Cortex of kidney (tissue), 1 donor: ENCODE measurements around the gene AMN1.
"Not testable (repeated sequence)": the region's sequence is repeated elsewhere in the genome, so short reads cannot be mapped to it uniquely, and the experiment has no call there.

Experiments
- DNase-seq: peaks from one replicate; lab custom pipeline; 2025; lab: John Stamatoyannopoulos, UW

AMN1 gene

DNA sequence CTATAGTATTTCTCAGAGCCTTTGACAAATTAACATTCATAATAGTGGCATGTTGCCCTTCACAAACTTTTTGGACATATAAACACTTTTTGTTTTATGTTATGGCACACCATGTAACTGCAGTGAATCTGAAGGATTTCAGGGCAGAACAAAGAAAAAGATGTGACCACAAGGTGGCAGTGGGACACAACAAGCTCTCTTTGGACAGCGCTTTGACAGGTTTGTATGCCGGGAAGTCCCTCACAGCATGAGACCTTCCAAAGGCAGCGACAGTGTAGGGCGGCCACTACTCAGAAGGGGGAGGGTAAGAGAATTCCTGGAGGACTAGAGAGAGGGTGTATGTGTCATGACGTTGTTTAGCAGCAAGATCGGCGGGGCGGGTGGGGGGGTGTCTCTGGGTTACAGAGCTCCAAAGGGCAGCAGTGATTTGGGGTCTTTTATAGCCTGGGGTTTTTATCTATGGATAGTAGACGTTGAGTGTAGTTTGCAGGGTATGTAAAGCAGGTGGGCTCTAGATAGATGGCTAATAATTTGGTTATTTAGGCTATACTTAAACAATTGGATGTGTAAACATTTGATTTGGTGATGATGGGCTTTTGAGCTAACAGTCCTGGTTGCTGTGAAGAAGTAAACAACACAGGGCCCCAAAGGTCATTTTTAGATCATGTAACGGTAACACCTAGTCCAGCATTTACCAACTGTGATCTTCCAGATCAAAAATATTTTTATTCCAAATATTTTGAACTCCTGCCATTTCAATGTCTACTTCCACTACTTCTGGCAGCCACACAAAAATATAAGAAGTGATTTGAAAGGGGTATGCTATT lies 46.5 kb downstream of the AMN1 start:
- no peak for DNase-seq

DNA sequence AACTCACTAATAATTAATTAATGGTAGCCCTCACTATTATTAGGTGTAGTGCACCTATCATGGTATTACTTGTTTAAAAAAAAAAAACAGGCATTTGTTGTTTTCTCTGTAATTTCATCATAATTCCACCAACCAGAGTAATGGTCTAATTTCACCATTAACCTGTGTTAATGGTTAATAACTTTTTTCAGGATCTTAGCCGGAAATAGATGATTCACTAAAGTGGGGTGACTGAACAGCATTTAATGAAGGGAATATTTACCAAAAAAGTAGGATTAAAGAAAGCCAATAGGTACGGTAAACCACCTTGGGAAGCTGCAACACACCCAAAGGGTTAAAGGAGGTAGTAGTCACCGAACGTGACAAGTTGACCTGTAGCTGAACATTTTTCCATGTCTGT lies 56.3 kb downstream of the AMN1 start:
- DNase-seq: no peak

DNA sequence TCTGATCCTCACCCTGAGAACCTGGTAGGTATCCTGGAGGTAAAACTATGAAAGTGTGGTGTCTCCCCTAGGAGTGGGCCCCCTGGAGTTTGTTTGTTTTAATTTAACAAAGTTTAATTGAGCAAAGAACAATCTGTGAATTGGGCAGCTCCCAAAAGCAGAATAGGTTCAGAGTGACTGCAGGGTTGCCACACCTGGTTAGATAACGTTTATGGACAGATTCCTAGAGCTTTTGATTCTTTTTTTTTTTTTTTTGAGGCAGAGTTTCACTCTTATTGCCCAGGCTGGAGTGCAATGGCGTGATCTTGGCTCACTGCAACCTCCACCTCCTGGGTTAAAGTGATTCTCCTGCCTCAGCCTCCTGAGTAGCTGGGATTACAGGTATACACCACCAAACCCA lies 59.2 kb downstream of the AMN1 start:
- not testable (repeated sequence) for DNase-seq

DNA sequence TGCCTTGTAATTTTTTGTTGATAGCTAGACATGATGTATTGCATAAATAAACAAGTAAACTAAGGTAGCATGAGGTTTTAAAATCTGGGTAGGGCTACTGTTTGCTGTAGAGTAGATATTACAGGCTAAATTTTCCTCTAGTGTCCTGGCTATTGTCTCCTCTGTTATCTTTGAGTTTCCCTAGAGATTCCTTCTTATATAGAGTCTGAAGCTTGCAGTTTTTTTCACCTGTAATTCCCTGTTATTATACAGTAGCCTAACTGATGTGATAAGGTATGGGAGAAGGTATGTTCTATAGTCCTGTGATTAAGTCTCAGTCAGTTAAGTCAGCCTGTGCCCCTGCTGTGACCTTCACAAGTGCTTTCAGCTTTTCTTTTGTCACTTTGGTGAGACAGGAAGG lies 59.8 kb downstream of the AMN1 start:
- no peak for DNase-seq

DNA sequence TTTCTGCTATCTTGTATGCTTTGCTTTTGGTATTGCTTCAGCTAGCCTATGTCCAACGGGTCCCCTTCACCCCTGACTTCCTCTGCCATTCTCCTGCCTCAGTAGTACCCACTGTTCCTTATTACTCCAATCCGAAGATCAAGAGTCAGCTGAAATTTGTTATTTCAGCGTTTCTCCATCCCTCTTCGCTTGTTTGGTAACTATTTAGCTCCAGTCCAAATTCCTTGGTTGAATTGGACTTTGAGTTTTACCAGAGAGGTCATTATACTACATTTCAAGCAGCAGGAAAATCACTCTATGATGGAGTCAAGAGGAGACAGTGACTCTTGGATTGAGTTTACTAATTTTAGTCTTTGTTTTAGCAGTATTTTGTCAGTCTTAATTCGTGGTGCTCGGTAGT lies 64.8 kb downstream of the AMN1 start:
- DNase-seq: no peak

DNA sequence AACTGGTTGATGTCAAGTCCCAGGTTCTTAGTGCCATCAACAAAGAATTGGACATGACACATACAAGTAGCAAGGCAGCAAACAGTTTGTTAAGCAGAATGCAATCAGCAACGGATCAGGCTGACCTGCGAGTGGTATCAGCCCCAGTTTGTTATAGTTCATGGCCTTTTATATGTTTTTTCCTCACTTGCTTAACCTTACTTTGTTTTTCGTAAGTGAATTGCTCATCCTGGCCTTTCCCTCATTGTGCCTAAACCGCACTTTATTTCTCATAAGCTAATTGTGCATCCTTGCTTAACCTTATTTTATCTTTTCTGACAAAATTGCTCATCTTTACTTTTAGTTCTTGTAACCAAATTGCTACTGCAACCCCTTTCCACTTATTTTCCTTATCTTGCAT lies 65.2 kb downstream of the AMN1 start:
- DNase-seq: no peak

DNA sequence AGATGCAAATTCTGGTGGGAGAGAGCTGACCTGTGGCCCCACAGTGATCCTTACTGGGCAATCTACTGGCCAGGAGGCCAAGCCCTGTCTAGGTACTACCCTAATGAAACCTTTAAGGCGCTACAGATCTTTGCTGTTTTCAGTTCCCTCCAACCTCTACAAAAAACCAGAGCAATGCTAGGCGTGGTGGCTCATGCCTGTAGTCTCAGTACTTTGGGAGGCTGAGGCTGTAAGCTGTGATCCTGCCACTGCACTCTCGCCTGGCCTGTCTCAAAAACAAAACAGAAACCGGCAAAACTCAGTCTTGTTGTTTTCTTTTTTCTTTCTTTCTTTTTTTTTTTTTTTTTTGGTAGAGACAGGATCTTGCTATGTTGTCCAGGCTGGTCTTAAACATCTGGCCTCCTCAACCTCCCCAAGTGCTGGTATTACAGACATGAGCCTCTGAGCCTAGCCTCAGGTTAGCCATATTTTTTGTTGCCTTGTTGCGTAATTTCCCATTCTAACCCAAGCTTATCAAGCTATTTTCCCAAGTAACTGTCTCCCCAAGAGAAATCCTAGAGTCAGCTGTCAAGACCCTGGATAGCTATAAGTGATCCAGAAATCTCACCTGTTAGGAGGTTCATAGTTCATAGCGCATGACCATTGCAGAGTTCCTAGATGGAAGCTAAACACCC lies 66.5 kb downstream of the AMN1 start:
- DNase-seq: no peak

DNA sequence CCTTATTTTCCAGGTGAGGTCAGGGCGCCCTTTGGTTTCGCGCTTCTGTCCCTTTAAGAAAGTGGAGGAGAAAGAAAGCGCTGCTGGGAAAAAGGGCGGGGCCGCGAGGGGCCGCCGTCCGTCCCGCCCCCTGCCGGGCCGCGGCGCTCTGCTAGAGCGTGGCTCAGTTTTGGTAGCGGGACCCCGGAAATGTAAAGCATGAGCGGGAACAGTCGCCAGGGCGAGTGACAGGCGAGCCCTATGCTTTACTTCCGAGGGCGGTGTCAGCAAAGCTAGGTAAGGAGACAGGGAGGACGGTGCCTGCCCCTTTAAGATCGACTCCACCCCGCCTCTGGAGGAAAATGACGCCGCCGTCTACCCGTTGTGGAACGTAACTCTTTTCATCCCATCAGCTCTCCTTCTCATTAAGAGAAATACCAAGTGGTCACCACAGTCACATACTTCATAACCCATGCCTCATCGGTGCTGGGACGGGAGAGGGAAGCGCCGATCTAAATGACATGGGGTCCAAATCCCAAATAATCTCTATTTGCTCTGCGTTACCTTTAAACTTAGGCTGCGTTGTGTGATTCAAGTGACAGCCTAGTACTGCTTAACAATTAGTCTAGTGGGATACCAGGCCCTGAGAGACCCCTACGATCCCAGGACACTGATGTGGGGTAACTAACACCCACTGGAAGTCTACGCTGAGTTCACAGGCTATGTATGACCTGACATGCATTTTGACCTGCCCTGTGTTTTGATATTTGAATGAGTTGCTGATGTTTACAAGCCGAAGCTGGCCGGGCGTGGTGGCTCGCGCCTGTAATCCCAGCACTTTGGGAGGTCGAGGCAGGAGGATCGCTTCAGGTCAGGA lies 69.5 kb downstream of the AMN1 start, which contains the start of gene ETFBKMT:
ETFBKMT (plus strand) TSS at position 602 of the 856 bp plus-strand sequence. CDS start 2,266 bp downstream, outside the sequence.
- DNase-seq: peak; percentile 42

DNA sequence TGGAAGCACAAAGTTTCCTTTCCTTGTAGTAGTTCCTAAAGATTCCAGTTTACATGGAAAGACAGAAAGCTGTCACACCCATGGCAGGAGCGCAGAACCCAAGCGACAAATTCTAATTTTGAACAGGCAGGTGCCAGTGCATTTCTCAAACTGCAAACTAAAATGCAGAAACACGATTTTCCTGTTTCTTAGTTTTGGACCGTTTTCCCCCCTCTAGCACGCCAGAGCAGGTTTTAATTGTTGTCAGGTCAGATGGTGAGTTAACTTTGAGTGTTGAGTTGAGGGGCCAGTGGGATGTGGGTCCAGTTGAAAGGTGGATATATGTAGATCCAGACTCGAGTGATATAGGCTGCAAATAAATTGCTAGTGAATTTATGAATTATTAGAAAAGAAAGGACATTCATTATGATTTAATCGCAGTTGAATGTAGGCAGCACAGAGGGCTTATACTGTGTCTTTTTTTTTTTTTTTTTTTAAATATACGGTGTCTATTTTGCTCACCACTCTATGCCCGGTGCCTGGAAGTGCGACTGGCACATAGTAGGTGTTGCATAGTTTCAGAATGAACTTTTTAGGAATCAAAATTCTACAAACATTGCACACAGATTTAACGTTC lies 70.2 kb downstream of the AMN1 start:
- DNase-seq: no peak

DNA sequence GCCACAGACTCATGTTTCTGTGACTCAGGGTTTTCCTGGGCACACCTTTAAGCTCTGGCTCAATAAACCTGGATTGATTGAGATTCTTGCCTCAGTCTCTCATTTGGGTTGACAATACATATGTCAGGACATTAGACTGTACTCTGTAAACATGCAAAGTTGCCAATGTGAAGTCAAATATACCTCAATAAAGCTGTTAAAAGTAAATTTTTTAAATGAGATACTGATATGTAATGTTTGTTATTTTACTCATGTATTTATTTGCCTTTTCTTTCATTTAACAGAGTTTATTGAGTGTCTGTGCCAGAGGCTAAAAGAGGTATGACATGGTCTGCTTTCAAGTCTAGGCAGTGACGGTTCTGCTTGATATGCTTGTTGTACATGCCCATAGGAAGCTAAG lies 73.0 kb downstream of the AMN1 start:
- no peak for DNase-seq

DNA sequence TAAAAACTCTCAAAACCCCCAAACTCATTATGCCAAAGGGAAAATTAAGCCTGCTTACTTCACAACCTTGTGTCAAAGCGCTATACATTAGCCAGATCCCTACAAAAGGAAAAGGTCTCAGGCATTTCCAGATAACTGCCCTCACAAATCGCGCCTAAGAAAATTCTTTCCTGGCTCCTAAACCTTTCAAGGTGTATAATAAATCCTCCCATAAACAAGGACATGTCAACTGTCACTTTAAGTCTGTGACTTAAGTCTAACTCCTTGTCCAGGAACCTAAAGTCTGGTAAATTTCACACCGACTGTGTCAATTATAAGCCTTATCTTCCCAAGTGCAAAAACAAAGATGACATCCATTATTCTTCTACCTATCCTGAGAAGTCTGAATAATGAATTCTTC lies 73.6 kb downstream of the AMN1 start:
- no peak for DNase-seq

DNA sequence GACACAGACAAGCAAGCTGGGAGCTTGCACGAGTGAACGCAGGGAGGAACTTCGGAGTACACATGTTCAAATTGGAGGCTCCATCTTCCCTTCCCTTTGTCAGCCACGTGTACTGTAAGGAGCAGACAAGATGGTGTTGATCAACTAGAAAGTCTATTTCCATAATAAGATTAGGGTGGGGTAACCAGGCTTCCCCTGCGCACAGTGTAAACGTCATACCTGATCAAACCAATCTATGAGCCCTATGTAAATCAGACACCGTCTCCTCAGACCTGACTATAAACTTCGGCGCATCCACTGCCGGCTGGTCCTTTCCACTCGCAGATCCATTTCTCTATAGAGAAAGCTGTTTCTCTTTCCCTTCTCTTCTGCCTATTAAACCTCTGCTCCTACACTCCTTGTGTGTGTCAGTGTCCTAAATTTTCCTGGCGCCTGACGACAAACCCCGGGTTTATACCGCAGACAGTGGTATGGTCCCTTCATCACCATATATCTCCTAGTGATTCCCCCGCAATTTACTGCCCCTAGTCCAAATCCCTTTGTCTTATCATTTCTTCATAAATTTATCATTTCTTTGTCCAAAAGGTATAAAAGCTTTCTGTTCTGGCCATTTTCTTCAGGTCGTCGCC lies 76.8 kb downstream of the AMN1 start:
- DNase-seq: no peak

DNA sequence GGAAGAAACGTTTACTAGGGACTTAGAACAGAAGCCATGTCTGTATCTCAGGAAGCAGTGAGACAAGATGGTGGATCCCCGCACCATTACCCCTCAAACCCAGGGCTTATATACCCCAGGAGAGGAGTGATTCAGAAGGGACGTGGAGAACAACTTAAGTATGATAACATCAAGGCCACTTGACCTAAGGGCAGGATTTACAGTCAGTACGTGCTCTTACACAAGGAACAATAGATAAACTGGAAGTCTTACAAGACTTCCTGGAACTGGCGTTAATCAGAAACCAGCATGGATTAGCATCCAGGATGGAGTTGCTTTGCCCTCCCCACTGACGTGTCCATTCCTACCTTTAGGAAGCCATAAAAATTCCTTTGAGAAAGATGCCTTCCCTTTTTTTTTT lies 77.9 kb downstream of the AMN1 start:
- DNase-seq: no peak

DNA sequence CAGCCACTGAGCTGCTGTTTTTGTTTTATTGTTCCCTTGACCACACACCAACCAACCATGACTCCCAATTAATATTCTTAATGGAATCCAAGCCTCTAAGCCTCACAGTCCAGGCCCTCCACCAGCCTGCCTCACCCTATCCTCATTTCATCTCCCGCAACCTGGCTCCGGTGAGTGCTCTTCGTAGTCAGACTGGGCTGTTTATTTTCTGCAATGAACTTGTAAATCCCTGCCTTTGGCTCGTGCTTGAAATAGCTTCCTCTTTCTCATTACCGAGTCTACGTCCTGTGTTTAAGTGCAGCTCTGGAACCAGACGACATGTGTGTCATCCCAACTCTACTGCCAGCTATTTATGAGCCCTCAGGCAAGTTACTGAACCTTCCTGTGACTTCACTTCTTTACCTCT lies 81.7 kb downstream of the AMN1 start:
- no peak for DNase-seq

DNA sequence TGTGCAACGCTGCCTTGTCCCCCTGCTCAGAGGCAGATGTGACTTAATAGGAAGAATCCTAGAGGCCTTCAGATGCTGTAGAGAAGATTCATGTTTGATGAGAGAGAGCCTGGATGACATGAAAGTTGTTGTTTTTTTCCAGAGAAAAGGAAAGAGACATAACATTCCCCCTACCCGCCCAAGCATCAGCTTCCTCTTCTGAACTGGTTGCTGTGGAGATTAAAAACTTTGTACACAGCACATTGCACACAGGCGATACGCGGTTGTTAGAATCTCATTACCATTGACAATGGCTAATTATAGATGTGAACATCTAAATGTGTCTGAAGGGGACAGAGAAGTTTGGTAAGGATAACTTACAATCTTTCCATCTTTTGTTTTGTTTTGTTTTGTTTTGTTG lies 82.9 kb downstream of the AMN1 start:
- no peak for DNase-seq

DNA sequence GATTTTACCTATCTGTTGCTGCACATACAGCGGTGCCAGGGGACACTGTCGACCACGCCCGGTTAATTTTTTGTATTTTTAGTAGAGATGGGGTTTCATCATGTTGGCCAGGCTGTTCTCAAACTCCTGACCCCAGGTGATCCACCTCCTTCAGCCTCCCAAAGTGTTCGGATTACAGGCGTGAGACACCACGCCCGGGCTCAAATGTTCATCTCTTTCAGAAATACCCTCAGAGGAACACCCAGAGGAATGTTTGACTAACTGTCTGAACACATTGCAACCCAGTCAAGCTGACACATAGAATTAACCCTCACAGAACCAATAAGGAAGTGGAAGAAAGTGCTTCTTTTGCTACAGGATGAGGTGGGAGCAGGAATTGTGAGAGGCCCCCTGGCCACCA lies 84.3 kb downstream of the AMN1 start:
- no peak for DNase-seq

DNA sequence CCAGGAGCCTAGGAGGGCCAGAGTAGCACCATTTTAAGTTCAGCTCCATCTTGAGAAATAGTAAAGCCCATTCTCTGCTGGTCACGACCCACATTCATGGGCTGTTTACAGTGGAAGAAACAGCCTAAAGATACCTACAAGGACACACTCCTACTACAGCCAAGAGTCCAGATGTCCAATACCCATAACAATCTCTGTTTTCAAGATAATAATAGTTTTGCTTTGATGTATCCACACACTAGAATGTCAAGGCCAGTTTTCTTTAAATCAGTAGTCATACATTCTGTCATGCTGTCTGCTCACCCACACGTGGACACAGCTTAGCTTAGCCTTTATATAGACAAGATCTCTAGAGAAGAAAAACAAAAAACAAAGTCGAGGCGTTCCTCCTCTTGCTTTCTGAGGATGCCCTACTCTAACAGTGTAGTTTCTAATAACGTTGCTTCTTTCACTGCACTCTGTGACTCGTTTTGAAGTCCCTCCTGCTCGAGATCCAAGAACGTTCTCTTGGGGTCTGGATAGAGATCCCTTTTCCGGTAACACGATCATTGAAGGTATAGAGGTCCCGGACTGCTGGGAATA lies 87.2 kb downstream of the AMN1 start:
- DNase-seq: no peak

DNA sequence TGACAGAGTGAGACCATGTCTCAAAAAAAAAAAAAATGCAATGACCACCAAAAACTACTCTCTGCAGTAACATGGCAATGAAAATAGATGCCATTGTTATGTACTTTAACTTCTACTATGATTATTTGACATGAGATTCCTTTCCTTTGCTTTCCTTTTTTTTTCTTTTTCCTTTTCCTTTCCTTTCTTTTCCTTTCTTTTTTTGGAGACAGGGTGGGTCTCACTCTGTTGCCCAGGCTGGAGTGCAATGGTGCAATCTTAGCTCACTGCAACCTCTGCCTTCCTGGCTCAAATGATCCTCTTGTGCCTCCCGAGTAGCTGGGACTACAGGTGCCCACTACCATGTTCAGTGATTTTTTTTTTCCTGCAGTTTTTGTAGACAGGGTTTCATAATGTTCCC lies 94.2 kb downstream of the AMN1 start:
- no peak for DNase-seq

DNA sequence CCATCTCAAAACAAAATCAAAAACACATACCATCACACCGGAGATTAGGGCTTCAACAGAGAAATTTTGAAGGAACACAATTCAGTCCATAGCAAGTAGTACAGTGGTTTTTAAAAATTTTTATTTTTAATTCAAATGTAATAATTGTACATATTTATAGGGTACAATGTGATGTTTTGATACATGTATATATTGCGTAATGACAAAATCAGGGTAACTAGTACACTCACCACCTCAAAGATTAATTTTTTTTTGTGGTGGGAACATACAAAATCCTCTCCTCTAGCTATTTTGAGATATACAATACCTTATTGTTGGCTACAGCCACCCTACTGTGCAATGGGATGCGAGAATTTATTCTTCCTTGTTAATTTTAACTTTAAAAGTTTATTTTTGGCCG lies 95.4 kb downstream of the AMN1 start:
- DNase-seq: no peak

DNA sequence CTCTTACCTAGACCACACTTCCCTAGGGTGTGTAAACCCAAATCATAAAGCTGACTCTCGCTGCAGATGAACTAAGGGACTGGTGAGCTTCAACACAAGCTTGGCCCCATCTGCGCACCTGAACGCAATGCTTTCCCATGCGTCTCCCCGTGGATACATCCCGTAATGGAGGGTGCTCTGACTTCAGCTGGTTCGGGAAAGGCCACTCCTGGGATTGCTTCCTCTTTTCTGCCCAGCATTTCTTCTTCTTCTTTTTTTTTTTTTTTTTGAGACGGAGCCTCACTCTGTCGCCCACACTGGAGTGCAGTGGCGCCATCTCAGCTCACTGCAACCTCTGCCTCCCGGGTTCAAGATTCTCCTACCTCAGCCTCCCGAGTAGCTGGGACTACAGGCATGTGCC lies 97.0 kb downstream of the AMN1 start:
- DNase-seq: no peak

DNA sequence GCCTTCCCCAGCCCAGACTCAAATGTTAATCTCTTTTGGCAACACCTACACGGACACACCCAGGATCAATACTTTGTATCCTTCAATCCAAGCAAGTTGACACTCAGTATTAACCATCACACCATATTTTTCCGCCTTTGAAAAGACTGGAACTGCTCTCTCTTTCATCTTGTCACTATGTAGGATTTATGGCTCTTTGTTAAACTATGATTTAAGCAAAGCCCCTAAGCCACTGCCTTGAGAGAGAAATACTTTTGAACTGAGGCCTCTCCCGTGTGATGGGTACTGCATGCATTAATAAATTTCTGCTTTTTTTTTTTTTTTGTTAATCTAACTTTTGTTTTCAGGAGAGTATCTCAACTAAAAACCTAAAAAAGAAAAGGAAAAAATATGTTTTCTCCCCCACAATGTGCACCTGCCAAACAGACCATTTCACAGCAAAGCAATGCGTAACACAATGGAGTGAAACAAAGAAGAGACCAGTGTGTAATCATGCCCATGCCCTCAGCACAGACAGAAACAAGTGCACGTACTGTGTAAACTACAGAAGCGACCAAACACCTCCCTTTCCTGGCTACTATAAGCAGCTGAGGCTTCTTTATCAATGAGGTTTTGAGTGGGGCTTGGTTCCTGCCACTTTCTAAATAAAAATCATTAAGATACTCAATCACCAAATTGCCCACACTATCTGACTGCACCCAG lies 97.6 kb downstream of the AMN1 start:
- DNase-seq: no peak
